Measurements from ENCODE around the gene NOL6.

- no peak for TF ChIP-seq CTCF (IDR thresholded peaks at IDR 0.05)
- TF ChIP-seq JUN (CRISPR knock-in tag; IDR thresholded peaks at IDR 0.05) = no peak
- no peak for TF ChIP-seq SP1 (CRISPR knock-in tag; conservative IDR thresholded peaks at IDR 0.05)
- no peak for TF ChIP-seq MAX (CRISPR knock-in tag; IDR thresholded peaks at IDR 0.05)
- TF ChIP-seq ETV6 (CRISPR knock-in tag; IDR thresholded peaks at IDR 0.05) = no peak
- TF ChIP-seq USF1 (CRISPR knock-in tag; IDR thresholded peaks at IDR 0.05) = no peak
- TF ChIP-seq SOX15 (CRISPR knock-in tag; IDR thresholded peaks at IDR 0.05) = no peak
- TF ChIP-seq MLX (CRISPR knock-in tag; IDR thresholded peaks at IDR 0.05) = no peak
Measured at GRCh38 chr9:33443047-33443446, 30.7 kb downstream of the NOL6 start.

Data from WTC11 (cell line).